IMR-90 (cell line): Measurements from ENCODE around the gene PALM. TPM values are rescaled to one million over a fixed set of nuclear protein-coding genes. Genes with fewer than 3 reads are reported as not detected.

Experiments
- ATAC-seq: fragments of 200-7000 bp; cut with Tn5 transposase; 2 replicates; pipeline ENCODE4 v1.9.1; 2020; ENCODE audit warnings: low read depth, mild to moderate bottlenecking, moderate library complexity
- BruUV-seq: library from RNA; stranded (reverse); fragments of 400-500 nt; replicated peaks from 2 replicates; lab custom pipeline; 2021; lab: Mats Ljungman, UMichigan
- CTCF ChIA-PET: fragments of 300-600 bp; formaldehyde crosslinking; extraction: SDS; loops from one replicate; lab custom pipeline; 2021; ENCODE audit warnings: antibody characterized with exemption; lab: Yijun Ruan, JAX
- POLR2A ChIA-PET: fragments of 300-600 bp; sonication (Branson Sonifier 250); formaldehyde crosslinking; loops from one replicate; lab custom pipeline; 2022; ENCODE audit warnings: antibody characterized with exemption; ENCODE audit not compliant: unreplicated experiment; lab: Charles Lee
- DNase-seq: peaks from one replicate; pipeline ENCODE4 v3.0.0; 2013
- H2AFZ ChIP-seq: replicated peaks from 2 replicates; pipeline ENCODE3; 2013; ENCODE audit warnings: low read length, mild to moderate bottlenecking; ENCODE audit not compliant: poor library complexity
- H2AK5ac ChIP-seq: 2 replicates; pipeline ENCODE4 v1.6.1; 2013; ENCODE audit warnings: low read depth, low read length, inconsistent platforms
- H2AK9ac ChIP-seq: replicated peaks from 2 replicates; pipeline ENCODE3; 2013; ENCODE audit warnings: mild to moderate bottlenecking, low read depth, low read length, moderate library complexity; ENCODE audit not compliant: poor library complexity
- H2BK120ac ChIP-seq: 2 replicates; pipeline ENCODE4 v1.6.1; 2013; ENCODE audit warnings: low read depth, low read length, inconsistent platforms
- H2BK15ac ChIP-seq: 3 replicates; pipeline ENCODE4 v1.6.1; 2013; ENCODE audit warnings: low read depth, low read length, inconsistent platforms
- H2BK20ac ChIP-seq: 2 replicates; pipeline ENCODE4 v1.6.1; 2013; ENCODE audit warnings: low read depth, mild to moderate bottlenecking, inconsistent platforms, low read length, moderate library complexity
- H2BK5ac ChIP-seq: 2 replicates; pipeline ENCODE4 v1.6.1; 2013; ENCODE audit warnings: mild to moderate bottlenecking, low read depth, low read length, inconsistent platforms; ENCODE audit not compliant: poor library complexity, severe bottlenecking
- H3K14ac ChIP-seq: replicated peaks from 2 replicates; pipeline ENCODE4 v1.6.1; 2013; ENCODE audit warnings: low read depth, low read length, inconsistent platforms
- H3K18ac ChIP-seq: 2 replicates; pipeline ENCODE4 v1.6.1; 2013; ENCODE audit warnings: low read depth, low read length, control low read depth
- H3K23ac ChIP-seq: 2 replicates; pipeline ENCODE4 v1.6.1; 2013; ENCODE audit warnings: low read depth, low read length, inconsistent platforms
- H3K27ac ChIP-seq: 2 replicates; pipeline ENCODE4 v1.5.1; 2013; ENCODE audit warnings: mild to moderate bottlenecking, control low read depth, low read length; ENCODE audit not compliant: insufficient read depth
- H3K27me3 ChIP-seq: 2 replicates; pipeline ENCODE4 v1.6.1; 2013; ENCODE audit warnings: low read length; ENCODE audit not compliant: control insufficient read depth, insufficient read depth
- H3K36me3 ChIP-seq: 2 replicates; pipeline ENCODE4 v1.6.1; 2013; ENCODE audit warnings: low read length, mixed read lengths; ENCODE audit not compliant: control insufficient read depth, insufficient read depth
- H3K4ac ChIP-seq: 2 replicates; pipeline ENCODE4 v1.6.1; 2013; ENCODE audit warnings: low read depth, low read length, inconsistent platforms
- H3K4me1 ChIP-seq: 2 replicates; pipeline ENCODE4 v1.6.1; 2013; ENCODE audit warnings: low read length, mixed read lengths; ENCODE audit not compliant: control insufficient read depth, insufficient read depth
- H3K4me2 ChIP-seq: 2 replicates; pipeline ENCODE4 v1.6.1; 2013; ENCODE audit warnings: low read depth, mild to moderate bottlenecking, control low read depth, low read length, moderate library complexity
- H3K4me3 ChIP-seq: 2 replicates; pipeline ENCODE4 v1.5.1; 2013; ENCODE audit warnings: low read depth, mild to moderate bottlenecking, control low read depth, low read length, moderate library complexity; ENCODE audit not compliant: insufficient read depth
- H3K56ac ChIP-seq: 2 replicates; pipeline ENCODE4 v1.6.1; 2013; ENCODE audit warnings: low read length, inconsistent platforms; ENCODE audit not compliant: insufficient read depth; ENCODE audit errors: extremely low read depth
- H3K79me1 ChIP-seq, 2 experiments: 2 replicates each; pipeline ENCODE4 v1.6.1; 2013; ENCODE audit warnings: low read length in 2 of 2, inconsistent platforms in 1 of 2, low read depth in 1 of 2
- H3K9ac ChIP-seq: 2 replicates; pipeline ENCODE4 v1.6.1; 2013; ENCODE audit warnings: low read depth, low read length, control low read depth
- H3K9me1 ChIP-seq: 2 replicates; pipeline ENCODE4 v1.6.1; 2013; ENCODE audit warnings: low read length, inconsistent platforms; ENCODE audit not compliant: insufficient read depth
- H3K9me3 ChIP-seq: 2 replicates; pipeline ENCODE4 v1.6.1; 2013; ENCODE audit warnings: low read length; ENCODE audit not compliant: control insufficient read depth, insufficient read depth
- H4K20me1 ChIP-seq: 2 replicates; pipeline ENCODE4 v1.6.1; 2013; ENCODE audit warnings: low read length, inconsistent platforms; ENCODE audit not compliant: insufficient read depth
- H4K5ac ChIP-seq: 2 replicates; pipeline ENCODE4 v1.6.1; 2013; ENCODE audit warnings: mild to moderate bottlenecking, low read depth, low read length, control low read depth
- H4K8ac ChIP-seq, 2 experiments: 2 replicates each; pipeline ENCODE4 v1.6.1; 2013; ENCODE audit warnings: low read depth in 2 of 2, low read length in 2 of 2, control low read depth in 1 of 2, inconsistent platforms in 1 of 2
- H4K91ac ChIP-seq: 2 replicates; pipeline ENCODE4 v1.6.1; 2013; ENCODE audit warnings: low read depth, low read length, inconsistent platforms; ENCODE audit not compliant: insufficient read depth
- BHLHE40 ChIP-seq: fragments of 150-350 bp; IDR thresholded peaks from 2 replicates; pipeline ENCODE4 v1.6.1; 2016; ENCODE audit warnings: mild to moderate bottlenecking, low read depth, low read length
- ELK1 ChIP-seq: fragments of 150-350 bp; IDR thresholded peaks from 2 replicates; pipeline ENCODE4 v1.6.1; 2016; ENCODE audit warnings: low read depth, mild to moderate bottlenecking, low read length, moderate library complexity, borderline replicate concordance
- FOS ChIP-seq: fragments of 150-350 bp; IDR thresholded peaks from 2 replicates; pipeline ENCODE4 v1.6.1; 2016; ENCODE audit warnings: low read depth, low read length
- MAFK ChIP-seq: IDR thresholded peaks from 2 replicates; pipeline ENCODE4 v1.6.1; 2012; ENCODE audit warnings: low read depth, low read length, improper control_type of control experiment
- NFE2L2 ChIP-seq: fragments of 150-350 bp; IDR thresholded peaks from 2 replicates; pipeline ENCODE4 v1.6.1; 2016; ENCODE audit warnings: low read depth, mild to moderate bottlenecking, low read length
- POLR2A ChIP-seq: IDR thresholded peaks from 2 replicates; pipeline ENCODE4 v1.6.1; 2012; ENCODE audit warnings: mild to moderate bottlenecking, low read depth, low read length
- RAD21 ChIP-seq: IDR thresholded peaks from 2 replicates; pipeline ENCODE4 v1.6.1; 2012; ENCODE audit warnings: low read length, improper control_type of control experiment
- RCOR1 ChIP-seq: IDR thresholded peaks from 2 replicates; pipeline ENCODE4 v1.6.1; 2012; ENCODE audit warnings: mild to moderate bottlenecking, low read length, improper control_type of control experiment; ENCODE audit not compliant: insufficient replicate concordance
- RFX5 ChIP-seq: IDR thresholded peaks from 2 replicates; pipeline ENCODE4 v1.8.0; 2012; ENCODE audit warnings: low read depth, mild to moderate bottlenecking, low read length, moderate library complexity
- WGBS, 2 experiments: methylation state at CpG; one replicate each; pipeline versions ENCODE4 v1.1.5 to v1.1.7; 2013; ENCODE audit warnings: missing lambda C conversion rate in 2 of 2; ENCODE audit not compliant: insufficient read length in 1 of 2; ENCODE audit errors: extremely low coverage in 2 of 2; 5-methylcytosine and 5-hydroxymethylcytosine counted together
- dilution Hi-C: fragments of 300-500 bp; cut with HindIII; formaldehyde crosslinking; loops from one replicate; pipeline ENCODE4 v1.14.3; 2018; ENCODE audit warnings: low sequenced_read_pairs; ENCODE audit not compliant: unreplicated experiment
- in situ Hi-C: fragments of 300-500 bp; cut with MboI; formaldehyde crosslinking; loops from 3 replicates; pipeline ENCODE4 v1.14.3; 2019; ENCODE audit warnings: low sequenced_read_pairs, inconsistent platforms, mixed read lengths
- intact Hi-C: fragments of 100-400 bp; cut with micrococcal nuclease; formaldehyde crosslinking; loops from 2 replicates; pipeline ENCODE4 v1.10.0; 2022
- polyA plus RNA-seq, 3 experiments: library from polyadenylated mRNA; depleted of rRNA; stranded (reverse); fragments of >200 nt; gene quantifications; 2 replicates each; pipeline ENCODE4 v1.2.3, GENCODE V29; 2012; ENCODE audit warnings: low replicate concordance in 1 of 3
- total RNA-seq: library from RNA; depleted of rRNA; stranded (reverse); fragments of >200 nt; gene quantifications from 2 replicates; pipeline ENCODE4 v1.2.3, GENCODE V29; 2012

Gene PALM
- total and polyA plus RNA-seq, 2 of the 4 experiments (the other 2 are of a cell fraction): 2.2 to 7.4 TPM

GRCh38 chr19:787536-787935 lies 78.8 kb downstream of the PALM start:
- 85% methylated on average over 9 of the region's 16 CpGs; no CpG with 5 or more reads in 1 of the 2 experiments for WGBS, 2 experiments
- H2BK5ac ChIP-seq: no peak overlapping the region
- no peak overlapping the region for H4K5ac ChIP-seq
- no peak overlapping the region for H4K8ac ChIP-seq
- no peak overlapping the region for H2BK120ac ChIP-seq
- H3K36me3 ChIP-seq: no peaks in the 10 kb centered on the region
- no peak overlapping the region for H2AK5ac ChIP-seq
- no peaks in the 10 kb centered on the region for H4K20me1 ChIP-seq
- no peak for TF ChIP-seq FOS
- no peak for TF ChIP-seq NFE2L2
- TF ChIP-seq MAFK: no peak
- TF ChIP-seq RCOR1: no peak
- no peak for TF ChIP-seq RAD21
- no peak for TF ChIP-seq POLR2A
- no peak for TF ChIP-seq ELK1
- no peak for TF ChIP-seq BHLHE40
- no peak for TF ChIP-seq RFX5
- H3K56ac ChIP-seq: no peak overlapping the region
- H3K4ac ChIP-seq: no peak overlapping the region
- H3K4me1 ChIP-seq: peaks cover 9% of the 10 kb centered on the region
- no peak overlapping the region for H2AFZ ChIP-seq
- DNase-seq (no peak), ATAC-seq (no peak)
- in situ Hi-C loops: no loop called here
- H3K23ac ChIP-seq: no peak overlapping the region
- peak overlapping the region; percentile 13 for H2AK9ac ChIP-seq
- ChIA-PET CTCF (no interaction called here), POLR2A (no interaction called here)
- no peaks in the 10 kb centered on the region for H3K27me3 ChIP-seq
- H3K27ac ChIP-seq: no peak overlapping the region
- no peak overlapping the region for H3K18ac ChIP-seq
- H2BK20ac ChIP-seq: no peak overlapping the region
- dilution Hi-C loops: no loop called here
- H3K4me3 ChIP-seq: no peak overlapping the region
- H3K4me2 ChIP-seq: no peak overlapping the region
- no peak overlapping the region for H4K91ac ChIP-seq
- H2BK15ac ChIP-seq: no peak overlapping the region
- intact Hi-C loops: no loop called here
- no TSS peak for BruUV-seq
- H3K9ac ChIP-seq: no peak overlapping the region
- no peak overlapping the region for H3K14ac ChIP-seq
- peaks cover 2 to 19% of the 10 kb centered on the region in 2 experiments; a peak in 2 of 4 replicates for H3K79me1 ChIP-seq
- H3K9me1 ChIP-seq: no peaks in the 10 kb centered on the region; the same call in 1 of the 2 replicates
- H3K9me3 ChIP-seq: no peaks in the 10 kb centered on the region
